Measurements from ENCODE around the gene PTPRU.

The PTPRU gene

DNA sequence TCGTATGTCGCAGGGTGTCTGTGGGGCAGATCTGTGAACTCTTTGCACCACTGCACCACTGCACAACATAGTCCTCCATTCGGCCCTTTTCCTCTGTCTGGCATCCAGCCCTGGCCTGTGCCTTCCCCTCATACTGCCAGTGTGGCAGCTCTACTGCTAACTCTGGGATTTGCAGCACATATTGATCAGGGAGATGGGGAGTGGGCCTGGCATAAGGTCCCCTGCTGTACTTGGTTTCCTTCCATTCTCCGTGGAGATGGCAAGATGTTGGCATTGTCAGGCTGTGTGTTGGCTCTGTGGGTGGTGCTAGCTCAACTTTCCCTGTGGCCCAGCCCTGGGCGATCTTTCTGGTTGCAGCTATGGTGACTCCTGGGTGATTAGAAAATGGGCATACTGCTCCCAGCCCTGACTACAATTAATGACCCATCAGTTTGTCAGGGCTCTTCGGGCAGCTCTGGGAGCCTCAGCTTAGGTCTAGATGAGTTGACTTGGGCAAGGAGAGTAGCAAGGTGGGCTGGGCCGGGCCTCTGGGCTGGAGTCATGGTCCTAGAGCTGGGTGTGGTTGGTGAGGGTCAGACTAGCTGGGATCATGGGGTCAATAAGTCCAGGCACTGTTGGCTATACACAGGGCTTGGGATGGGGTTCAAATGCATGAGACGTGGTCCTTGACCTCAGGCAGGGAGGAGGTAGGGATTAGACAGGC is 11.4 kb downstream of the PTPRU start:
- no peak for DNase-seq (ENCODE audit: low read depth)
- no peak overlapping the region for H3K4me3 ChIP-seq (ENCODE audit: low read depth, low read length)
- TF ChIP-seq, protein P1, sequence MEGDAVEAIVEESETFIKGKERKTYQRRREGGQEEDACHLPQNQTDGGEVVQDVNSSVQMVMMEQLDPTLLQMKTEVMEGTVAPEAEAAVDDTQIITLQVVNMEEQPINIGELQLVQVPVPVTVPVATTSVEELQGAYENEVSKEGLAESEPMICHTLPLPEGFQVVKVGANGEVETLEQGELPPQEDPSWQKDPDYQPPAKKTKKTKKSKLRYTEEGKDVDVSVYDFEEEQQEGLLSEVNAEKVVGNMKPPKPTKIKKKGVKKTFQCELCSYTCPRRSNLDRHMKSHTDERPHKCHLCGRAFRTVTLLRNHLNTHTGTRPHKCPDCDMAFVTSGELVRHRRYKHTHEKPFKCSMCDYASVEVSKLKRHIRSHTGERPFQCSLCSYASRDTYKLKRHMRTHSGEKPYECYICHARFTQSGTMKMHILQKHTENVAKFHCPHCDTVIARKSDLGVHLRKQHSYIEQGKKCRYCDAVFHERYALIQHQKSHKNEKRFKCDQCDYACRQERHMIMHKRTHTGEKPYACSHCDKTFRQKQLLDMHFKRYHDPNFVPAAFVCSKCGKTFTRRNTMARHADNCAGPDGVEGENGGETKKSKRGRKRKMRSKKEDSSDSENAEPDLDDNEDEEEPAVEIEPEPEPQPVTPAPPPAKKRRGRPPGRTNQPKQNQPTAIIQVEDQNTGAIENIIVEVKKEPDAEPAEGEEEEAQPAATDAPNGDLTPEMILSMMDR (IDR thresholded peaks at IDR 0.05; ENCODE audit: control insufficient read depth, extremely low read depth, insufficient read depth), result no peak

DNA sequence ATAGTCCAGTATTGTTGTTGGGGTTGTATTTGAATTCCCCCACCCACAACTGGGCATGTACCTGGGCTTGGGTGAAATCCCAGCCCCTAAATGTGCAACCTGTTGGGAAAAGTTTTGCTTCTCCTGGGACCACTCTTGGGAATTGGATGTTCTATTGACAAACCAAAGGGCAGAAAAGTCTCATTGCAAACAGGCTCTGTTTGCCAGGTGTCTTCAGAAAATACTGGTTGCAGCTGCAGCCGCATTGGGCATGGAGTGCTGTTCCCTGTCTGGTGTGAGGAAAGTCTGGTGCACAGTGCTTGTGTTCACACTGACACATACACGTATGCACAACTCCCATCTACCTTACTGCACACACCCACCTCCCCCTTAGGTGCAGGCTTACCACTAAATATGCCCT is 12.1 kb downstream of the PTPRU start:
- TF ChIP-seq, protein P1 (IDR thresholded peaks at IDR 0.05; ENCODE audit: control insufficient read depth, extremely low read depth, insufficient read depth), result no peak
- DNase-seq (ENCODE audit: low read depth), result no peak
- H3K4me3 ChIP-seq (ENCODE audit: low read depth, low read length), result no peak overlapping the region

DNA sequence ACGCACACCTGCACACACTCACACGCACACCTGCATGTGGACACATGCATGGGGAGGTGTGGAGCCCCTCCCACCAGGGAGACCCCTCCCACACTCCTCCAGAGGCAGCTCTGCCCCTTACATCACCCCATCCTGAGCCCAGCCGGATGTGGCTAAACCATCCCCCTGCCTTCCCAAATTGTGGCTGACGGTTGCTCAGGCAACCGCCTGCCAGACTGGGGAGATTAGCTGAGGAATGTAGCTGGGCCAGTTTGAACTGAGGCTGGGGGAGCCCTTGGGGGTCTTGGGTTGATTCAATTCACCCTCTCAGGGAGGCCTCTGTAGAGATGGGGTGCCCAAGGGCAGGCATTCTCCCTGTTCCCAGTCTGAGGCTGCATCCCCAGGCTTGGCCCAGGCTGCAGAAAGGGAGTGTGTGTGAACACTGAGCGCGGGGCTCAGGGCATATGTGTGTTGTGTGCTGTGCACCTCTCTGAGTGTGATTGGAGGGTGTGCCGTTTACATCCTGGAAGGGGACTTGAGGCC is 12.9 kb downstream of the PTPRU start:
- TF ChIP-seq, protein P1 (IDR thresholded peaks at IDR 0.05; ENCODE audit: control insufficient read depth, extremely low read depth, insufficient read depth), result no peak
- DNase-seq (ENCODE audit: low read depth), result no peak
- no peak overlapping the region for H3K4me3 ChIP-seq (ENCODE audit: low read depth, low read length)

DNA sequence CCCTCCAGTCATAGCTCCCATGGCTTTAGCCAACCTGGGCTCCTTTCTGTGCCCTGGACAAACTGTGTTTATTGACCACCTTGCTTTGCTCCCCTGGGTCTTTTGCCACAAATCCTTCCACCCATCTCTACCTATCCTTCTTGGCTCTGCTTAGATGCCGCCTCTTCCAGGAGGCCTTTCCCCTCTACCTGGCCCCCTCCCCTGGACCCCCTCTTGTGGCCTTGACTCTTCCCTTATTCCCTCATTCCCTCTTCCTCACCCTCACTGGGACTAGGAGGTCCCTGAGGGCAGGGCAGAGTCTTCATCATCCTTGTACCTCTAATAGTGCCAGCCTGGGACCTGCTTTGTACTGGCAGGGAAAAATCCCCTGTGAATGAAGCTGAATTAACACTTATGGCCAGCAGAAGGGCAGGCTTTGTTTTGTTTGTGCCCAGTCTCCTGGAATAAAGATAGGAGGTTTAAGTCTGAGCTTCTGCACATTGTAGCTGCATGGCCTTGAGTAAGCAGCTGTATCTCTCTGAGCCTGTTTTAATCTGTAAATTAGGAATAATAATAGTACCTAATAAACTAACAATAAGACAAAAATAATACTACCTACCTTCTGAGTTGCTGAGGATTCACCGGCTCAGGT is 13.7 kb downstream of the PTPRU start:
- H3K4me3 ChIP-seq (ENCODE audit: low read depth, low read length), result no peak overlapping the region
- no peak for DNase-seq (ENCODE audit: low read depth)
- TF ChIP-seq, protein P1 (IDR thresholded peaks at IDR 0.05; ENCODE audit: control insufficient read depth, extremely low read depth, insufficient read depth), result no peak

DNA sequence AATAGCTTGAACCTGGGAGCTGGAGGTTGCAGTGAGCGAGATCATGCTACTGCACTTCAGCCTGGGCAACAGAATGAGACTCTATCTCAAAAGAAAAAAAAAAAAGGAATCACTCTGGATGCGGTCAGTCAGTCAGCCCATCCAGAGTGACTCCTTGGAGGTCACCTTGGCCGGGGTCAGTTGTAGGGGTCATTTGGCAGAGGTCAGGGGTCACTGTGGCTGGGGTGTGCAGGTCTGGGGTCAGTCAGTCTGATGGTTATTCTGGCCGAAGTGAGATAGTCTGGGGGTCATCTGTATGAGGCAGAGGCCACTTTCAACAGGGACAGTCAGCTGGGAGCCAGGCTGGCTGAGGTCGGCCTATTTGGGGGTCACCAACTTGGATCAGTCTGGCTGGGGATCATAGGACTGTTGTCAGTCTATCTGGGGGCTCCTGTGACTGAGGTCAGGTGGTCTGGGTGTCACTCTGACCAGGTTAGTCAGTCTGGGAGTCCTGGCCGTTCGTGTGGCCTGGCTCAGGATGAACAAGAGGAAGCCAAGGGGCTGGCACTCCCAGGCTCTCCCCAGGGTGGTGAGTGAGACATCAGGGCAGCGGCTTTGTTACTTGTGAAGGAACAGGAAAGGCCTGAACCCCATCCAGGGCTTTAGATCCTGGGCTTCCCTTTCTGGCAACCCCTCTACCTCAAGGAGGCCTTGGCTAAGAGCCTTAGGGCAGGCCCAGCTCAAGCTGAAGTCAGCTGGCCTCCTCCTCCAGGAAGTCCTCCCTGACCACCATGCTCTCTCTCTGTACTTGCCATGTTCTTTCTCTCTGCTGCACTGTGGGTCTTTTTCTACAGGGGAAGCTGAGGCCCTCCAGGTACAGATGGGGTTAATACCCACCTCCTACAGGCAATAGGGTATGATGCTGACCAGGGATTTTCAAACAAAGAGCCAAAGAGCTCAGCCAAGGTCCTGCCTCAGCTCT is 15.1 kb downstream of the PTPRU start:
- TF ChIP-seq, protein P1 (IDR thresholded peaks at IDR 0.05; ENCODE audit: control insufficient read depth, extremely low read depth, insufficient read depth), result no peak
- no peak overlapping the region for H3K4me3 ChIP-seq (ENCODE audit: low read depth, low read length)
- DNase-seq (ENCODE audit: low read depth), result no peak

DNA sequence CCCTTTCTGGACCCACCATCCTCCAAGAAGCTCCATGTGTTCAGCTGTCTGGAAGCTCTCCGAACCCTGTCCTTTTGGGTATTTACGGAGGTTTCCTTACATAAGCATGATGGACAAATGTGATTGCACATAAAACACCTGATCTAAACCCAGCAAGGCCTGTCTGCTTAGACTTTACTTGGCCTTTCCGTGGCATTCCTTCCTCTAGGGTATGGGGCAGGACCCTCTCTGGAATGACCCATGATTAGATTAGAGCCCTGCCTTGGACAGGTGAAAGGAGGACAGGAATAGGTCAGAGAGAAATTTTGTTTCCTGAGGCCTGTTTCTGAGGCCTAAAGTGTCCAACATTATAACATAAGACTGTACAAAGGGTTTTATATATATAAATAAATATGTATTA is 16.9 kb downstream of the PTPRU start:
- DNase-seq (ENCODE audit: low read depth), result no peak
- TF ChIP-seq, protein P1 (IDR thresholded peaks at IDR 0.05; ENCODE audit: control insufficient read depth, extremely low read depth, insufficient read depth), result no peak
- no peak overlapping the region for H3K4me3 ChIP-seq (ENCODE audit: low read depth, low read length)
